GM18502 (cell line): ENCODE data around the gene RNF126.

ENCODE experiments used
- ATAC-seq: cut with Tn5 transposase; IDR thresholded peaks from one replicate; pipeline ENCODE4 v1.9.1; 2021; ENCODE audit warnings: mild to moderate bottlenecking; ENCODE audit not compliant: unreplicated experiment, poor library complexity

The RNF126 gene

DNA sequence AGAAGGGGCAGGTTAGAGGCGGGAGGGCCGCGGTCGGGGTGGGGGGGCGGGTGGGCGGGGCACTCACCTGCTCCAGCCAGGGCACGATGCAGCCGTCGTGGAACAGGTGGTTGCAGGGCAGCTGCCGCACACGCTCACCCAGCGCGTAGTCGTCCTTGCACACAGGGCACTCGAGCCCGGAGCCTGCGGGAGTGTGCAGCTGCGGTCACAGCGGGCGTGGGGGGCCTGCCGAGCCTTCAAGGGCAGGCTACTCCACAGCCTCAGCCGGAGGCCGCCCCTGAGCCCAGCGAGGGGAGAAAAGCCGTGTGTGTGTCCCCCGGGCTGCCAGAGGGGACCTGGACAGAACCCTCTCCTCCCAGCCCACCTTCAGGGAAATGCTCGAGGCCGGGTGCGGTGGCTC, 14.7 kb downstream of the RNF126 start:
- ATAC-seq = no peak

DNA sequence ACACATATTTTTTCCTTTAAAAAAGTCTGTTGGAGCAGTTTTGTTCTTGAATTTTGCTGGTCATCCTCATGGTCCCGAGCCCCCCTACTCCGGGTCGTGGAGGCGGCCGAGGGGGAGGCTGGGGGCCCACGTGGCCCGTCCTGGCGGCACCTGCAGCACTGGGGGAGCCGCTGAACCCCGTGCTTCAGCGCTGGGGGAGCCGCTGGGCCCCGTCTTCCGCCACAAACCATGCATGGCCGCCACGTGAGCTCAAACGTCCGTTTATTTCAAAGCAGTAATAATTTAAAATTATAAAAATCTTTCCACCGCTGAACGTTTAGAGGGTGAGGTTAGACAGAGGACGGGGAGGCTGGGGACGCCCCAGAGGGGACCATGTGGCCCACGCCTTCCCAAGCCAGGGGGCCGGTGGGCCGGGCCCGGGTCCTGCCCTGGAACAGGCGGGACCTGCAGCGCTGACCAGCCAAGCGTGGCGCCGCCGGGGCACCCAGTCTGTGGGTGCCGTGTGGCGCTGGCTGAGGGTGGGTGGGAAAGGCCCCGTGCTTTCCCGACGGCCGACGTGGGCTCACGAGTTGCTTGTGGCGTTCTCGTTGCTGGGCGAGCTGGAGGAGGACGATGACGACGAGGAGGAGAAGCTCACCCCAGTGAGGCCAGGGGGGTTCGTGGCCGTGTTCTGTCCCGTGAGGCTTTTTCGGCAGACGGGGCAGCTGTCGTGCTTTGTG, 15.3 kb downstream of the RNF126 start:
- no peak for ATAC-seq

DNA sequence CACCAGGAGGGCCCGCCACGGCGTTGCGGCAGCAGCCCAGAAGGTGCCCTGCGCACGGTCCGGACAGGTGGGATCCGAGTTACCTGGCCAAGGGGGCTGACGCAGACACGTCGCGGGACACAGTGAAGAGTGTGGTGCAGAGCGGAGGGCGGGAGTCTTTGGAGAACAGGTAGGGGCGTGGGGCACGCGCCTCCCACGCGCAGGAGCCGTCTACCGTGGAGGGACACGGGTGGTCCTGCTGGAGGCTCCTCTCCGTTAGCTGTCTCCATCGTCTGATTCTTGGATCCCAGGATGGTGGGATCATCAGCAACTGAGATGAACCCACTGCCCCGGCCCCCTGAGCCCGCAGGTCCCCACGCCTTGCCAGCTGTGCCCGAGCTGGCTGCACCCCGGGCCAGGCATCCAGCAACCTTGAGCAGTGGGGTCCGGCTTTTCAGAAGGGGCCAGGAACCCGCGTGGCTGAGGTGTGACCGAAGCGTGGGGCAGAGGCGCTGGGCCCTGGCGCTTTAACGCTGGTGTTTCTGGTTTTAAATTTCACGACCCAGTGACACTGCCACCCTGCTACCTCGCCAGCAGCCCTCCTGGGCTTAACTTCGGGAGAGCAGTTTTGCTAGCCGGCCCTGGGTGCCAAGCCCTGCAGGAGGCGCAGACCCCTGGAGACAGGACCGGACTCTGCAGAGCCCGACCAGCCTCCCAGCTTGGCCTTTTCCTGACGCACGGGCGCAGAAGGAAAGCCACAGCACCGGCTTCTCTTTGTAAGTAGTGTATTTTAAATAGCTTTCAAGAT, 16.0 kb downstream of the RNF126 start:
- no peak for ATAC-seq

DNA sequence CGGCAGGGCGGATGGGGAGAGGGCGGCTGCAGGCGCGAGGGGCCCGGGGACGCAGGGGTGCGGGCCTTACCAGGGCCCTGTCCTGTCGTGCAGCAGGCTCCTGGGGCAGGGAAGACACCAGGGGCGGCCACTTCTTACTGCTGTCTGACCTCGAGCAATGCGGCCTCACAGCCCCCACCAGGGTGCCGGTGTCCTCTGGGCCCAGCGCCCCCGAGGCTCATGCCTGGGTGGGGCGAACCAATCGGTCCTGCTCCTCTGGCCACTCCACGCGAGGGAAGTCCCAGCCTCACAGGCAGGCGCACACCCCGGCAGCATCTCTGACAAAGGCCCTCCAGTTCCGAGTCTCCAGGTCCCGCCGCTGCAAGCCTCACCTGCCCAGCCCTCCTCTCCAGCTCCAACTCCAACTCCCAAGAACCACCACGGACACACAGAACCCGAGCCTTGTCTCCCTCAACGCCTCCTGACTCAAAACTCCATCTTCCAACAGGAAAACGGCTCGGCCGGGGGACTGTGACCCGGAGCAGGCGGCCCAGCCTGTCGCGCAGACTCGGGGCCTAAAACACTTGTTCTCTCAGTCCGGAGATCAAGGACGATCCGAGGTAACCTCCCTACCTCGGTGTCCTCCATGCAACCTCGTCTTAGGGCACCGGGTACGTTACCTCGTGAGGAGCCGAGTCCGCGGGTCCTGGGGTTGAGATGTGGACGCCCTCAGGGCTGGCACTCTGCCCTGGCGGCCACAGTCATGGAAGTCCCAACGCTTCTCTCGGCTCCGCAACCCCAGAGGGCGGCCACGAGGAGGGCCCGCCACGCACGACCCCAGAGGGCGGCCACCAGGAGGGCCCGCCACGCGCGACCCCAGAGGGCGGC, 16.9 kb downstream of the RNF126 start:
- ATAC-seq = no peak

DNA sequence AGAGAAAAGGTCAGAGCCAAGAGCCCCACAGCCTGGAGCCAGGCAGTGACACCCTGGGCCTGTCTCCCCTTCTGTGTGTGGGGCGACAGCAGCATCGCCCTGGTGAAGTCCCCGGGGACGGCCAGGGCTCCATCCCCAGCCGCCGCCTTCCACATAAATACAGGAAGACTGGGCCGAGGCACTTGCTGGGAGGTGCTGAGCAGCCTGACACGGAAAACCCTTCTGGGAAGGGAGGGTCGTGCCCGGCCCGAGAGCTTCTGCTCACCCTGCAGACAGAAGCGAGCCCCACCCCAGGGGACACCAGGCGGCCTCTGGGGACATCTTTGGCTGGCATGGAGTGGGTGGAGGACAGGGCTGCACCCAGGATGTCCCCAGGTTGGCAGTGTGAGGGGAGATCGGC, 18.2 kb downstream of the RNF126 start:
- no peak for ATAC-seq

DNA sequence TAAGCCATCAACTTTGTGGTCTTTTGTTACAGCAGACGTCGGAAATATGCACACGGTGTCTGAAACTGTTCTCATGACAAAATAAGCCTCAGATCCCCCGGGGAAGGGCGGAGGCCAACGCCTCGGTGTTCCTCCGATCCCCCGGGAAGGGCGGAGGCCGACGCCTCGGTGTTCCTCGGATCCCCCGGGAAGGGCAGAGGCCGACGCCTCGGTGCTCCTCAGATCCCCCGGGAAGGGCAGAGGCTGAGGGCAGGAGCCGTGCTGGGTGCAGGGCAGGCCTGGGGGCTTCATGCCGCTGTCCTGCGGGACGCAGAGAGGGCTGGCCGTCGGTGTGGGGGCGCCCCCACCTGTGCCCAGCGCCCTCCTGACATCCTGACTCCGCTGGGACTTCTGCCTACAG, 18.7 kb downstream of the RNF126 start:
- no peak for ATAC-seq

DNA sequence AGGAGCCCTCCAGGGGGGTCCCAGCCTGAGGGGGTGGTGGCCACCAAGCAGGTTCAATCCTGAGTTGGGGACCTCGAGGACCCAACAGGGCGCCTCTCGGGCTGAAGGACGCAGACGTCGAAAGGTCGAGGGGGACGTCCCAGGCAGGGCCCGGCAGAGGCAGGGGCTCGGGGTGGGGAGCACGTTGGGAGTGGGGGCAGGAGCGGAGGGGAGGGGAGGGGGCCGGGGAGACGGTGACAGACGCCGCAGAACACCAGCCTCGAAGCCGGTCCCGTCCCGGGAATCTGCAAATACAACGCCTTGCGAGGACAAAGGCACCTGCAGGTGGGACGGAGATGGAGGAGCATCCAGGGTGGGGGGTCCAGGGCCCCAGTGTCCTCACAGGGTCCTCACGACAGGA, 19.3 kb downstream of the RNF126 start:
- no peak for ATAC-seq

DNA sequence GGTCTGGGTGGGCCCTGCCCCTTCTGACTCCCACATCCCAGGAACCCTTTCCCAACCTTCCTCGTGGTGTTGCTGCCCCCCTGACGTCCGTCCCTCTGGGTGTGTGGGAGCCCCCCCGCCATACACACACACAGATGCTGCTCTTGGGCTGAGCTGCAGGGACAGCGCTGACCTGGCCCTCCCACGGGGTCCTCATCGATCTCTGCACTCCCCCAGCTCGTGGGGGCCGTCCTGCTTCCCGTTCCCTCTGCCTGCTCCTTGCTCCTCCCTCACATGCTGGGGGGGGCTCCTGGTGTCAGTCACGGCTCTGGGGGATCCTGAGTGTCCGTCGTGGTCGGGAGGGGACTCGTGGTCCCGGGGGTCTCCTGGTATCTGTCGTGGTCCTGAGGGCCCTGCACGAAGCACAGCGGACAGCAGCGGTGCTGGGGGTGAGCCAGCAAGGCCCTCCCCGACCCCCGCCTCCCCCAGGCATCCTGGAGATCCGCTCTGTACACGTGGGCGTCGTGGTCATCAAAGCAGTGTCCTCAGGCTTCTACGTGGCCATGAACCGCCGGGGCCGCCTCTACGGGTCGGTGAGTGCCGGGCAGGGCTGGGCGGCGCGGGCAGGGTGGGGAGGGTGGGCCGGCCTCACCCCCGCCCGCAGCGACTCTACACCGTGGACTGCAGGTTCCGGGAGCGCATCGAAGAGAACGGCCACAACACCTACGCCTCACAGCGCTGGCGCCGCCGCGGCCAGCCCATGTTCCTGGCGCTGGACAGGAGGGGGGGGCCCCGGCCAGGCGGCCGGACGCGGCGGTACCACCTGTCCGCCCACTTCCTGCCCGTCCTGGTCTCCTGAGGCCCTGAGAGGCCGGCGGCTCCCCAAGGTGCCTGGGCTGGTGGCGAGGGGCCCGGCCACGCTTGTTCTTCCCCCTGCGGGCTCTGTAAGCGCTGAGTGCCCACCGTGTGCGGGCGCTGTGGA, 20.0 kb downstream of the RNF126 start:
- ATAC-seq = no peak

DNA sequence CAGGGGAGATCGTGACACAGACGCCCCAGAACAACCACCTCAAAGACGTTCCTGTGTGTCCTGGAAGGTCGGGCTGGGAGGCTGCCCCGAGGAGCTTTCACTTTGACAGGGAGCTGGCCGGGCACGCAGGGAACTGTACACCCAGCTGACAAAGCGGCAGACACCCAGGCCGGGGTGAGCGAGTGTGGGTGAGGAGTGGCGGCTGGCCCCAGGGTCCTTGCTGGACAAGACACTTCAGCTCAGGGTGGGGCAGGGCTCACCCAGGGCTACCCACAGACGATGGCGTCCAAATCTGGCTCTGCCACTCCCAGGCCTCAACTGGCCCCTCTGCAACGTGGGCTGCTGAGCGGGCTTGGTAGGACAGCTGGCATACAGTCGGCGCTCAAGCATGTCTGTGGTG, 21.3 kb downstream of the RNF126 start:
- no peak for ATAC-seq

DNA sequence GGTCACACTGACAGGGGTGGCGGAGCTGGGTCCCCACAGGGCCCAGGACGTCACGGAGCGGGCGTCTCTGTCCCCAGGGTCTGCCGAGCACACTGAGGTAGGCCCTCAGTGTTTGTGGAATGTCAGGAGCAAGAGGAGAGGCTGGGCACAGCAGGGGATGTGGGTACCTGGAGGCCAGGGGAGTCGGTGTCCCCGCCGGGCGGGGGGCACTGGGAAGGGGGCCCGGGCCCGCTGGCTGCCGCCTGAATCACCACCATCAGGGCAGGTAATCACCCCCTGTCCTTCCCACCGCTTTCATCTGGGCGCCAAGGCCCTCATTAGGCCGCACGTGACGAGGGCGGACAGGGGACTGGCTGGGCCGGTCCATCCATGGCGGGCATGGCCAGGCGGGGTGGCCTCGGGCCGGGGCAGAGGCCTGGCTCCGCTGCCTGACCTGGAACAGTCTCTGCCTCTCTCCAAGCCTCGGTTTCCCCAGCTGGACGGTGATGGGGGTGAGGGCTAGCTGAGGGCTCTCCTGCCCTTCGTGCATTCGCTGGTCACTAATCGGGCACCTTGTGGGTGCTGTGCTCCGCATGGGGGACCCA, 22.3 kb downstream of the RNF126 start:
- ATAC-seq = no peak

DNA sequence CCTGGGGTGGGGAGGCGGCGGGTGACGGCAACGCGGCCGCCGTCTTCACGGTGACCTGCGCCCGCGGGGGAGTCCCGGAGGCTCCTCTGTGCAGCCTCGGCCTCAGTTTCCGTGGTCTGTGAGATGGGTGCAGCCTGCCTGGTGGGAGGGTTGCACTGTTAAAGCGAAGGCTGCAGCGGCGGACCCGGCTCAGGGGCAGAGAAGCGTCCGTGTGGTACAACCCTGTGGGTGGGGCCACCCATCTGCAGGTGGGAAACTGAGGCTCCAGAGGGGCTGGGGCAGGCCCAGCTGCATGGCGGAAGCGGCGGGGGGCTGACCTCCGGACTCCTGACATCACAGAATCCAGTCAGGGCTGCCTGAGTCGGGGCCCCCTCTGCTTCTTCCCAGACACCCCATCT, 22.9 kb downstream of the RNF126 start:
- ATAC-seq = peak; percentile 8

DNA sequence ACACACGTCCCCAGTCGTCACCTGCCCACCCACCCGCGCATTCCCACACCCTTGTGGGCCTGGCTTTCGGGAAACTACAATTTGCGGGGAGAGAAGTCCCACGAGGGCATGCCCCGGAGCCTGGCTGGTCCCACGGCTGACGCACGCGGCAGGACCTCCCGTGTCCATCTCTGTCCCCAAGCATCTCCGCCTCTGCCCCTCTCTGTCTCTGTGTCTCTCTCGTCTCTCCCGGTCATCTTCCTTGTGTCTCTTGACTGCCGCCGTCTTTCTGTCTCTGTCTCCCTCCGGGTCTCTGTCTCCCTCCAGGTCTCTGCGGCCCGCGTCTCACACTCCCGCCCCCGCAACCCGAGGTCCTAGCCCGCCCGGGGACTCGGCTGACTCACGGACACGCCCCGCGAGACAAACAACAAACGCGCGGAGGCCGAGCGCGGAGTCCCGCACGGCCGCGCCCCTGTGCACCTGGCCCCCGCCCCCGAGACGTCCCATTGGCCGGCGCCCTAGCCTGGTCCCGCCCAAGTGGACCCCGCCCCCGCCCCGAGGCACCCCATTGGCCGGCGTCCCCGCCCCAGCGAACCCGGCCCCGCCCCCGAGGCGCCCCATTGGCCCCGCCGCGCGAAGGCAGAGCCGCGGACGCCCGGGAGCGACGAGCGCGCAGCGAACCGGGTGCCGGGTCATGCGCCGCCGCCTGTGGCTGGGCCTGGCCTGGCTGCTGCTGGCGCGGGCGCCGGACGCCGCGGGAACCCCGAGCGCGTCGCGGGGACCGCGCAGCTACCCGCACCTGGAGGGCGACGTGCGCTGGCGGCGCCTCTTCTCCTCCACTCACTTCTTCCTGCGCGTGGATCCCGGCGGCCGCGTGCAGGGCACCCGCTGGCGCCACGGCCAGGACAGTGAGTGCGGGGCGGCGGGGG, 23.5 kb downstream of the RNF126 start, which contains the start of gene FGF22:
Gene FGF22 (plus strand): TSS at position 627 of the 908 bp plus-strand sequence. CDS start 47 bp downstream, at position 674.
- peak; percentile 60 for ATAC-seq

DNA sequence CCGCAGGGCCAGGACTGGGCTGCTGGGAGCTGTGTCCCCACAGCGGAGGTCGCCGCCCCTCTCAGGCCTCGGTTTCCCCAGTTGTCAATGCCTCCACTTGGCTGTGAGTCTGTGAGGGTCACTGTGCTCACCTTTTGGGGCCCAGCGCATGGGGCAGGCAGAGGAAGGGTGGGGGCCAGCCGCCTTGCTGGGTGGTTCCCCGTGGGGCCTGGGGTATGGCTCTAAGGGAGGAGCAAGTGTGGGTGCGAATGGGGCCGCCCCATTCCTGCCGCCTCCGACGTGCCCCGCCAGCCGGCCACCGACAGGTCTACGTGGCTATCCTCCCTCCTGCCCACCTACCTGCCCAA, 24.1 kb downstream of the RNF126 start:
- no peak for ATAC-seq

DNA sequence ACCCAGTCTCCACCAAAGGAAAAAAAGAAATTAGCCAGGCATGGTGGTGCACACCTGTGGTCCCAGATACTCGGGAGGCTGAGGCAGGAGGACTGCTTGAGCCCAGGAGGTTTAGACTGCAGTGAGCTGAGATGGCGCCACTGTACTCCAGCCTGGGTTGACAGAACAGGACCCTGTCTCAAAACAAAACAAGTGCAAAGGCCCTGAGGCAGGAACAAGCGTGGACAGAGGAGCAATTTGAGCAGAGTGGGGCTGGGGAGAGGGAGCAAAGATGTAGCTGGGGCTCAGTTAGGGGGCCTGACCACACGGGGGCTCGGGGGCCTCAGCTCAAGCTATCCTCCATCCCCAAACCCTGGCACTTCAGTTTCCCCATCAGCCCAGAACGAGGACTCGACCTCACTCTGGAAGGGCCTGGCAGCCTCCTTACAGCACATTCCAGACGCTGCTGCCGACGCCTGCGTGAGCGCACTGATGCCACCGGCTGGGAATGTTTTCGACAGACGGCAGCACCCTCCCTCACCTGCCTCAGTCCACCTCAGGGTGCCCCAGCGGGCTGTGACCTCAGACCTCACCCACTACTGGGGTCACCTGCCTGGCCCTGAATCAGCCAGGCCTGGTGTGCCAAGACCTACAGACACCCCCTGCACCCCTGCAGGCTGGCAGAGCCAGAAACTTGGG, 27.9 kb downstream of the RNF126 start:
- no peak for ATAC-seq

DNA sequence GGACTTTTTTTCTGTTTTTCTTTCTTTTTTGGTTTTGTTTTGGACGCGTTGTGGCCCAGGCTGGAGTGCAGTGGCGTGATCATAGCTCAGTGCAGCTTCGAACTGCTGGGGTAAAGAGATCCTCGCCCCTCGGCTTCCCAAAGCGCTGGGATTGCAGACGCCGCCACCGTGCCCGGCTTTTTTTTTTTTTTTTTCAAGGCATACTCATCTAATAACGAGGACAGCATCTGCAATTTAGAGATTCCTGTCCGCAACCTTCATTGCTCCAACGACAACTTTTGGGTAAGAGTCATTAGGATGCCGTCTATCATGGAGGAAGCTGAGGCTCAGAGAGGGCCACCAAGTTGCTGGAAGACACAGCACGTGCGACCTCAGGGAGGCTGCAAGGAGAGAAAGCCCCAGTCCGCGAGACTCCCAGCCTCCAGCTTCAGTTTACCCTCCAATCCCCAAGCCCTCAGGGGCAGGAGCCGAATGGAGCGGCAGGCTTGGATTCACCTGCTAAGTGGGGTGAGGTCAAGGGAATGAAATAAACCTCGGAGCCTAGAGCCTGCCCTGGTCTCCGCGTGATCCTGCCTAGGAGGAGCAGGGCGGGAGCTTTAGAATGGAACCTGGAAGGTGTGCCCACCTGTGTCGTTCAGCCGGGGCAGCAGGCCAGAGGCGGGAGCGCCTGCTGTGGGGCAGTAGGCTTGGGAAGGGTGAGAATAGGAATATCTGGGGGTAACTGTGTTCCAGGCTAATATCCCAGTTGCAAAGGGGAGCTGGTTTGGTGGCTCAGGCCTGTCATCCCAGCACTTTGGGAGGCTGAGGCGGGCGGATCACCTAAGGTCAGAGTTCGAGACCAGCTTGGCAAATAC, 29.0 kb downstream of the RNF126 start:
- no peak for ATAC-seq

DNA sequence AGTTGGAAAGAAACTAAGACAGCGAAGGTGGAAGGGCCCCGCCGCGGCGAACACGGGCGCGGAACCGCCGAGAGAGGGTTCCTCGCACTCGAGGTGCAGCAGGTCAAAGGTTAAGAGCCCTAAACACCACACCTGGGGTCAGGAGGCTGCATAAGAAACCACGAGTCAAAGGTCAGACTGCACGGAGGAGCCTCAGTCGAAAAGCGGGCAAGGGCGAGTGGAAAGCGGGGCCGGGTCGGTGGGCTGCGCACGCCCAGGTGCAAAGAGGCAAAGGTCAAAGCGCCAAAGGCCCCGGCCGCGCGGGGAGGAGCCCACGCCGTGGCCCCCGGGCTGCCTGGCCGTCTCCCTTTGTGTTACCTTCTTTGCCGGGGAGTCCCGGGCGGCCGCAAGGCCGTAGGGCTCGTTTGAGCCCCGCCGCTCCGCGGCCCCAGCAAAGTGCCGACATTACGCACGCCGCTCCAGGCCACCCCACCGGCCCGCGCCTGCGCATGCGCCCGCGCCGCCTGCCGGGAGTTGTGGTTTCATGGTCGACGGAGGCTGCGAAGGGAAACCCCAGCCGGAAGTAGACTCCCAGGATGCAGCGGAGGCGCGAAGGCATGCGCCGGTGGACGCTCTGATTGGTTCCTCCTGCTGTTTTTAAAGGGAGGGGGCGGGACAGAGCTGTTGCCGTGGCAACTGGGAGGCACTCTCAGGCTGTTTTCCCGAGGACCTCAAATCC, 29.8 kb downstream of the RNF126 start, which contains the start of gene POLRMT:
Gene POLRMT (minus strand): TSS at position 470 of the 718 bp plus-strand sequence. CDS start 25 bp downstream, at position 445.
- peak; percentile 90 for ATAC-seq
